B cell (primary cell): ENCODE measurements around the gene BANP. TPM values are rescaled to one million over a fixed set of nuclear protein-coding genes. Genes with fewer than 3 reads are reported as not detected.
A peak's percentile ranks its signal among the peaks of the same experiment; 100 is the strongest.

Source experiments
- ATAC-seq: fragments of 200-7000 bp; cut with Tn5 transposase; one replicate; pipeline ENCODE4 v1.10.0; 2021; ENCODE audit warnings: low read depth, mild to moderate bottlenecking, moderate number of reproducible peaks, moderate library complexity
- CTCF ChIA-PET: fragments of 350-600 bp; sonication (Branson Sonifier 250); formaldehyde crosslinking; loops from one replicate; lab custom pipeline; 2021; ENCODE audit warnings: antibody characterized with exemption, inconsistent platforms; lab: Charles Lee
- POLR2A ChIA-PET: fragments of 350-600 bp; sonication (Branson Sonifier 250); formaldehyde crosslinking; loops from one replicate; lab custom pipeline; 2021; ENCODE audit warnings: antibody characterized with exemption; lab: Charles Lee
- DNase-seq: peaks from one replicate; pipeline ENCODE4 v3.0.0; 2013
- H2AFZ ChIP-seq: 2 replicates; pipeline ENCODE4 v1.6.1; 2012; ENCODE audit warnings: mild to moderate bottlenecking, low read depth, low read length; ENCODE audit not compliant: insufficient read depth, poor library complexity, severe bottlenecking
- H3K27ac ChIP-seq, 2 donors: 1 replicate in 1 of 2; 2 replicates in 1 of 2; pipeline ENCODE4 v1.5.1; 2012 to 2013; ENCODE audit warnings: low read length in 2 of 2, mild to moderate bottlenecking in 2 of 2, moderate library complexity in 1 of 2
- H3K27me3 ChIP-seq, 4 experiments: fragments of 200-600 bp in 1 of 4; sonication (generic) in 1 of 4; replicated peaks in 1 of 4; 1 replicate in 2 of 4; 2 replicates in 2 of 4; pipeline versions ENCODE4 v1.6.1 to v1.7.0; 2013 to 2016; ENCODE audit warnings: low read length in 3 of 4, mild to moderate bottlenecking in 2 of 4, mixed read lengths in 1 of 4, moderate library complexity in 1 of 4; ENCODE audit not compliant: insufficient read depth in 4 of 4, control insufficient read depth in 3 of 4; ENCODE audit errors: control extremely low read depth in 1 of 4
- H3K36me3 ChIP-seq, 2 experiments: replicated peaks in 1 of 2; 1 replicate in 1 of 2; 2 replicates in 1 of 2; pipeline versions ENCODE4 v1.6.1 to v1.7.1; 2013; ENCODE audit warnings: low read length in 1 of 2; ENCODE audit not compliant: insufficient read depth in 2 of 2, control insufficient read depth in 1 of 2; ENCODE audit errors: control extremely low read depth in 1 of 2, extremely low read depth in 1 of 2
- H3K4me1 ChIP-seq, 2 donors: fragments of 200-600 bp in 1 of 2; sonication (generic) in 1 of 2; 1 replicate in 1 of 2; 2 replicates in 1 of 2; pipeline versions ENCODE4 v1.5.1 to v1.6.1; 2013 to 2017; ENCODE audit warnings: low read length in 2 of 2; ENCODE audit not compliant: control insufficient read depth in 2 of 2, insufficient read depth in 2 of 2
- H3K4me2 ChIP-seq: replicated peaks from 2 replicates; pipeline ENCODE3; 2012; ENCODE audit warnings: mild to moderate bottlenecking, low read depth, low read length; ENCODE audit not compliant: poor library complexity, severe bottlenecking
- H3K4me3 ChIP-seq, 5 experiments: fragments of 200-600 bp in 1 of 5; sonication (generic) in 1 of 5; 1 replicate in 3 of 5; 2 replicates in 2 of 5; pipeline versions ENCODE4 v1.5.1 to v1.7.0; 2011 to 2016; ENCODE audit warnings: low read length in 4 of 5, mild to moderate bottlenecking in 4 of 5, low read depth in 2 of 5, control low read depth in 1 of 5, moderate library complexity in 1 of 5; ENCODE audit not compliant: insufficient read depth in 1 of 5; ENCODE audit errors: control extremely low read depth in 1 of 5, extremely low read depth in 1 of 5
- H3K79me2 ChIP-seq: fragments of 200-600 bp; sonication (generic); one replicate; pipeline ENCODE4 v1.6.0; 2016; ENCODE audit warnings: low read length; ENCODE audit not compliant: control insufficient read depth, insufficient read depth
- H3K9ac ChIP-seq: fragments of 200-600 bp; sonication (generic); 2 replicates; pipeline ENCODE4 v1.6.1; 2017; ENCODE audit warnings: mild to moderate bottlenecking, low read length, moderate library complexity
- H3K9me3 ChIP-seq, 3 donors: one replicate each; pipeline versions ENCODE4 v1.6.1 to v1.7.1; 2013; ENCODE audit warnings: low read length in 2 of 3; ENCODE audit not compliant: control insufficient read depth in 2 of 3, insufficient read depth in 1 of 3; ENCODE audit errors: control extremely low read depth in 1 of 3
- H4K20me1 ChIP-seq: 2 replicates; pipeline ENCODE4 v1.6.0; 2012; ENCODE audit warnings: mild to moderate bottlenecking, low read length; ENCODE audit not compliant: insufficient read depth, control insufficient read depth, poor library complexity, severe bottlenecking
- H3K27ac Mint-ChIP-seq: one replicate; pipeline ENCODE4 v1.8.0; 2021; ENCODE audit warnings: mixed read lengths
- H3K27me3 Mint-ChIP-seq: one replicate; pipeline ENCODE4 v1.8.0; 2021; ENCODE audit warnings: mixed read lengths
- H3K4me1 Mint-ChIP-seq: one replicate; pipeline ENCODE4 v1.8.0; 2021; ENCODE audit warnings: mixed read lengths
- H3K4me3 Mint-ChIP-seq: one replicate; pipeline ENCODE4 v1.8.0; 2021; ENCODE audit warnings: mixed read lengths
- H3K9me3 Mint-ChIP-seq: one replicate; pipeline ENCODE4 v1.8.0; 2022; ENCODE audit warnings: mixed read lengths; ENCODE audit not compliant: insufficient read depth
- EZH2 ChIP-seq: IDR thresholded peaks from 2 replicates; pipeline ENCODE4 v1.6.1; 2012; ENCODE audit warnings: borderline replicate concordance, low read depth, mild to moderate bottlenecking, moderate library complexity, low read length; ENCODE audit not compliant: insufficient read depth, poor library complexity, severe bottlenecking
- WGBS: methylation state at CpG from one replicate; pipeline ENCODE4 v1.1.5; 2013; ENCODE audit warnings: missing lambda C conversion rate; ENCODE audit not compliant: insufficient coverage; 5-methylcytosine and 5-hydroxymethylcytosine counted together
- intact Hi-C: fragments of 100-400 bp; cut with micrococcal nuclease; formaldehyde crosslinking; loops from one replicate; pipeline ENCODE4 v1.10.0; 2022
- polyA plus RNA-seq: library from polyadenylated mRNA; depleted of rRNA; stranded (reverse); fragments of >200 nt; gene quantifications from 2 replicates; pipeline ENCODE4 v1.2.3, GENCODE V29; 2012
- total RNA-seq, 2 donors: library from RNA; stranded (reverse); fragments of 120-200 nt in 1 of 2; gene quantifications; 1 replicate in 1 of 2; 2 replicates in 1 of 2; pipeline versions ENCODE4 v1.2.3 to v1.2.4, GENCODE V29; 2013 to 2022
- TF ChIP-seq, protein P1 (sequence below): fragments of 200-600 bp; IDR thresholded peaks from one replicate; pipeline ENCODE4 v1.8.0; 2022; ENCODE audit warnings: antibody characterized with exemption, mild to moderate bottlenecking

The BANP gene
- total and polyA plus RNA-seq, 2 donors (not counting 1 experiment from before 2014, with no cell fraction given), result 44.4 to 181 TPM

DNA sequence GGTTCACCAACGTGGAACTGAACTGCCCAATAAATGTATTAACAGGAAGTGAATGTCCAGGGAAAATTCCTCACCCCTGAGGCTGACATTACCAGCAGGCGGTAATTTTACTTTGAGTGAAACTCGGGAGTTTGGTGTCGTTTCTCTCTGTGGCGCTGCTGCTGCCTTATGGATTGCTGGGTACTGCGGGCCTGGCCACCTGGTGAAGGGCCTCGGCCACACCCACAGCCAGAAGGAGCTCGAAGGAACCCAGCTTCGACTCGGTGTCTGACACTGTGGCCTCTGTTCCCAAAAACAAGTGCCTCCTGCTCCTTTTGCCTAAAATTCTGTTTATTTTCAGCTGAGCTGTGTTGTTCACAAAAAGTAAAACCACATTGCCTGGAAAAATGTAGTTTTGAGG, 115.0 kb downstream of the BANP start:
- Histone ChIP-seq H3K36me3 (peaks cover 0 to 52% of the 10 kb centered on the region in 2 experiments), H3K9ac (no peak overlapping the region), H4K20me1 (peaks cover 5% of the 10 kb centered on the region), H3K27me3 (no peaks in the 10 kb centered on the region), H3K9me3 (peaks cover 0 to 12% (median 0%) of the 10 kb centered on the region in 3 donors), H3K79me2 (peaks cover 80% of the 10 kb centered on the region), H3K4me1 (peaks cover 50 to 56% of the 10 kb centered on the region in 2 donors), H3K4me2 (no peak overlapping the region), H2AFZ (no peak overlapping the region), H3K27ac (no peak overlapping the region), H3K4me3 (no peak overlapping the region)
- Mint-ChIP-seq H3K27ac (peak overlapping the region; percentile 83), H3K4me3 (no peak overlapping the region), H3K9me3 (no peaks in the 10 kb centered on the region), H3K27me3 (no peaks in the 10 kb centered on the region), H3K4me1 (peaks cover 46% of the 10 kb centered on the region)
- TF ChIP-seq, protein P1, sequence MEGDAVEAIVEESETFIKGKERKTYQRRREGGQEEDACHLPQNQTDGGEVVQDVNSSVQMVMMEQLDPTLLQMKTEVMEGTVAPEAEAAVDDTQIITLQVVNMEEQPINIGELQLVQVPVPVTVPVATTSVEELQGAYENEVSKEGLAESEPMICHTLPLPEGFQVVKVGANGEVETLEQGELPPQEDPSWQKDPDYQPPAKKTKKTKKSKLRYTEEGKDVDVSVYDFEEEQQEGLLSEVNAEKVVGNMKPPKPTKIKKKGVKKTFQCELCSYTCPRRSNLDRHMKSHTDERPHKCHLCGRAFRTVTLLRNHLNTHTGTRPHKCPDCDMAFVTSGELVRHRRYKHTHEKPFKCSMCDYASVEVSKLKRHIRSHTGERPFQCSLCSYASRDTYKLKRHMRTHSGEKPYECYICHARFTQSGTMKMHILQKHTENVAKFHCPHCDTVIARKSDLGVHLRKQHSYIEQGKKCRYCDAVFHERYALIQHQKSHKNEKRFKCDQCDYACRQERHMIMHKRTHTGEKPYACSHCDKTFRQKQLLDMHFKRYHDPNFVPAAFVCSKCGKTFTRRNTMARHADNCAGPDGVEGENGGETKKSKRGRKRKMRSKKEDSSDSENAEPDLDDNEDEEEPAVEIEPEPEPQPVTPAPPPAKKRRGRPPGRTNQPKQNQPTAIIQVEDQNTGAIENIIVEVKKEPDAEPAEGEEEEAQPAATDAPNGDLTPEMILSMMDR, result no peak
- no peak for TF ChIP-seq EZH2
- no peak for DNase-seq
- 92% methylated on average over 7 of the region's 10 CpGs for WGBS
- intact Hi-C loops, result no loop called here
- POLR2A ChIA-PET, result interaction anchor here (1.2 kb wide), 1 partner anchor 20 kb away, joined by 4 read pairs; no protein-coding TSS in a partner anchor
- no peak for ATAC-seq
- CTCF ChIA-PET, result interaction anchor here (0.9 kb wide), 1 partner anchor 19 kb away, joined by 3 read pairs; no protein-coding TSS in a partner anchor

DNA sequence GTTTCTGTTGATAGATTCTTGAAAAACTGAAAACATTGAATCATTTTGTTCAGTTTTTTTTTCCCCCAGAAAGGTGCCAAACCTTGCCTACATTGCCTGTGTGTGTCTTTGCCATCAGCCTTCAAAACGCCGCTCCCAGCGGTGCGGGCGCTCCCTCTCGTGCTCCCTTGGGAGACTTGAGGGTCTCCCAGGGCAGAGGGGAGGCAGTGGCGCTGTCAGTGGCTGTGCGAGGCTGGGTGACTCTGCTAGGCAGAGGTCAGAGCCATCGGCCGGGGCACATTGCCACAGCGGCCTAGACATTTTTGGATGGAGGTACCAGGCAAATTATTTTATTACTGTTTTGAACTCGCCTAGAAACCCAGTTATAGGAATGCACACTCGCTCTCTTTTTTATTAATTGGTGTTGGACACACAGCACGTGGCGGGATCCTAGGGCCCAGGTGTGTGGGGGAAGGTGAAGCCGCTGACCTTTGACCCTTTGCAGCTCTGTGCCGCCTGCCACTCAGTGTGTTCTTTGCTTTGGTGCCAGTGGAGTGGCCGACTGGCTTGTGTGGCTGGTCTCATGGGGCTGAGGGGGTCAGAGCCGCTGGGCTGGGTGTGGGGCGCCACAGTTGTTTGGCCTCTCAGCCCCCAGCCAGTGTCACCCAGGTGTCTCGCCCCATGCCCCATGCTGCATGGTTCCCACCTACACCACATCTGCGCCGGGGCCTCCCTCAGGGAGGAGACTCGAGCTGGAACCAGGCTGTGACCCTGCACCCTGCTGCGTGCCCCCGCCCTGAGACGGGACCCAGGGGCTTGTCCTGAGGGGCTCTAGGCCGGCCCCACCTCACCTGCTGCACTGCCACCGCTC, 115.7 kb downstream of the BANP start:
- no peak for ATAC-seq
- WGBS, result 95% methylated on average over 21 of the region's 29 CpGs
- Mint-ChIP-seq H3K27me3 (no peaks in the 10 kb centered on the region), H3K4me1 (peaks cover 51% of the 10 kb centered on the region), H3K27ac (peak overlapping the region; percentile 83), H3K9me3 (no peaks in the 10 kb centered on the region), H3K4me3 (peak overlapping the region; percentile 54)
- peak overlapping the region; percentile 7 for H3K4me2 ChIP-seq
- H3K27ac ChIP-seq, result no peak overlapping the region
- ChIA-PET POLR2A (no interaction called here), CTCF (interaction anchor here (0.9 kb wide), 1 partner anchor 19 kb away, joined by 3 read pairs; no protein-coding TSS in a partner anchor)
- no peak overlapping the region for H3K9ac ChIP-seq
- peaks cover 5% of the 10 kb centered on the region for H4K20me1 ChIP-seq
- no peak overlapping the region for H3K4me3 ChIP-seq
- no peak for TF ChIP-seq EZH2
- TF ChIP-seq, protein P1, result no peak
- peaks cover 0 to 12% (median 0%) of the 10 kb centered on the region in 3 donors for H3K9me3 ChIP-seq
- H3K36me3 ChIP-seq, result peaks cover 0 to 54% of the 10 kb centered on the region in 2 experiments
- no peak for DNase-seq
- H3K4me1 ChIP-seq, result peaks cover 50 to 58% of the 10 kb centered on the region in 2 donors
- no peak overlapping the region for H2AFZ ChIP-seq
- intact Hi-C loops, result no loop called here
- H3K79me2 ChIP-seq, result peaks cover 87% of the 10 kb centered on the region
- no peaks in the 10 kb centered on the region for H3K27me3 ChIP-seq
